ENCODE data around the gene GBA3.

The GBA3 gene

GRCh38 chr4:22708961-22709360, 16.2 kb downstream of the GBA3 start:
- DNase-seq (ENCODE audit: low read depth): no peak
- no peak overlapping the region for H3K4me3 ChIP-seq (ENCODE audit: control insufficient read depth, low read depth, low read length)
- no peak for TF ChIP-seq CTCF (conservative IDR thresholded peaks at IDR 0.05; ENCODE audit: control insufficient read depth, insufficient read depth, low read depth, low read length)

- H3K4me3 ChIP-seq (ENCODE audit: control insufficient read depth, low read depth, low read length): no peak overlapping the region
- TF ChIP-seq CTCF (conservative IDR thresholded peaks at IDR 0.05; ENCODE audit: control insufficient read depth, insufficient read depth, low read depth, low read length): no peak
- no peak for DNase-seq (ENCODE audit: low read depth)
These were observed 19.4 kb downstream of the GBA3 start for GRCh38 chr4:22712105-22712504.

DNA sequence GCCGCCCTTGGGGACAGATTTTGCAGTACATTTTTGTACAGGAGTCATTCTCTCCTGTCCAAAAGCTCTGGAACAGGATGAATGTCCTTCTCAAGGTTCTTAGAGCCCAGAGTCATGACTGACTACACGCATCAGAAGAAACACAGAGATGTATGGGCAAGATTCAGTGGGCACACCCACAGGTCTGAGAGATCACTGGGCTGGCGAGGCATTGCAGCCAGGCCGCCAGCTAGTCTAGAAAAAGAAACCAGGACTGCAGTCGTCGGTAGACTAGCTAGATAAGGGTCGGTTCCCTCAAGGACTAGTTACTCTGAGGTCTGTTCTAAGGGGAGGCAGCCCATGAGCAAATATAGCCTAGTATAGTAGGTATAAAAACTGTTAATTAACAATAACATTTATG, 19.8 kb downstream of the GBA3 start:
- DNase-seq (ENCODE audit: low read depth): no peak
- H3K4me3 ChIP-seq (ENCODE audit: control insufficient read depth, low read depth, low read length): no peak overlapping the region
- TF ChIP-seq CTCF (conservative IDR thresholded peaks at IDR 0.05; ENCODE audit: control insufficient read depth, insufficient read depth, low read depth, low read length): no peak

DNA sequence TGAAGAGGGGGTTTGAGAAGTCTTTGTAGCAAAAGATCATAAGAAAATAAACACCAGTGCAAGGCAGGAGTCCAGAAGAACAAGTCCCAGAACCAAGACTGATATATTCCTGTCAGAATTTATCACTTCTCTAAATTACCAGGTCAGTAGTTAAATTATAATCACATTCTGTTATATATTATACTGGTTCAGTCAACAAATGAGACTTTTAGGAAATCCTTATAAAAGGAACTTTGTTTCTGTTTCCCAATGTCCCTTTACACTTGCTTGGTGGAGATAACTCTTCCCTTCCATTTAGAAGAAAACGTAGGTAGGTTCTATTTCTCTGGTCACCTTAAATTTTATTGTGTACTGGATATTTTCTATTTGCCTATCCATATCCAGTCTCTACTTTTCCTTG, 21.1 kb downstream of the GBA3 start:
- no peak for TF ChIP-seq CTCF (conservative IDR thresholded peaks at IDR 0.05; ENCODE audit: control insufficient read depth, insufficient read depth, low read depth, low read length)
- H3K4me3 ChIP-seq (ENCODE audit: control insufficient read depth, low read depth, low read length): no peak overlapping the region
- no peak for DNase-seq (ENCODE audit: low read depth)

DNA sequence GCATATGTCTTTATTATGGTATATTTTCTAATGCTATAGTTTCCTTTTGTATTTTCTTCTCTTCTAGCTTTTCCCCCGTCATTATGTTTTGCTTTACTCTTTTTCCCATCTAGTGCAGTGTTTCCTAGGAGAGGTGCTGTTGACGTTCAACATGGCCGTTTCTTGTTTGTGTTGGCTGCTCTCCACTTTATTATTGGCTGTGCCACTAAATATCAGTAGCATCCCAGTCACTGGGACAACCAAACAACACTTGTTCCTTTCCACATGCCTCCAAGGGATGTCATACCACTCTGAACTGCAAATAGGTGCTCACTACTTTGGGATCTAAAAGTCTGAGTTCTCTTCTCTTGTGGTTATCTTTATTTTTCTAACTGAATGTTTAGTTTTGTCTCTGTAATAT, 26.5 kb downstream of the GBA3 start:
- DNase-seq (ENCODE audit: low read depth): no peak
- TF ChIP-seq CTCF (conservative IDR thresholded peaks at IDR 0.05; ENCODE audit: control insufficient read depth, insufficient read depth, low read depth, low read length): no peak
- no peak overlapping the region for H3K4me3 ChIP-seq (ENCODE audit: control insufficient read depth, low read depth, low read length)

DNA sequence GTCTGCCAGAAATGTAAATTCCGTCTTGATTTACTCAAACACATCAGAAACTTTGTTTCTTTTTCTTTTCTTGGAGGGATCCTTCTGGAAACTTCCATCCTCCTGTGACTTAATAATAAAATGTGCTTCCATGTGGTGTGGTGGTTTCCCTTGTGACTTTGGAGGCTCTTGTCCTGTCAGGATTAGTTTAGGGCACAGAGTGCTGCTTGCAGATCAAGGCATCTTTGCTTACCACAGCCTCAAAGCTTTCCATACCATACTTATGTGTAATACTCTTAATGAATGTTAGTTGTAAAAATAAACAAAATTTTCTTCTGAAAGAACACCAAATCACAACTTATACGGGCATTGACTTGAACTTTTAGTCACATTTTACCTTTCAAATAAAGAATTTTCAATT, 27.4 kb downstream of the GBA3 start:
- DNase-seq (ENCODE audit: low read depth): no peak
- H3K4me3 ChIP-seq (ENCODE audit: control insufficient read depth, low read depth, low read length): no peak overlapping the region
- TF ChIP-seq CTCF (conservative IDR thresholded peaks at IDR 0.05; ENCODE audit: control insufficient read depth, insufficient read depth, low read depth, low read length): no peak

DNA sequence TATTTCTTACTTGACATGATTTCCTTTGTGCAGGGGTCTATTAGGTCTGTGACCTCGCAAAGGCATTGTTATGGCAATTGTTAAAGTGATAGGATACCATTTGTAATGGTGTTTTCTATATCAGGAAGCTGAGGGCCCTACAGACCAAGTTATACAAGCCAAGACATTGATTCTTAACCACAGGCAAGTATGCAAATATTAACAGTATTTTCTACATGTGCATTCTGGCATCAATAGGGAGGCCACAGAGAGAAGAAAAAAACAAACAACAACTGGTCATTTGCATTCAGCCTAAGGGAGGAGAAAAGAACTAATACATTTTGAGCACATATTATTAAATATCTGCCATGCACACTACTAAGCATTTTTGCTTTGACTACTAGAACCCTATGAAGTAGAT, 28.5 kb downstream of the GBA3 start:
- no peak for DNase-seq (ENCODE audit: low read depth)
- H3K4me3 ChIP-seq (ENCODE audit: control insufficient read depth, low read depth, low read length): no peak overlapping the region
- TF ChIP-seq CTCF (conservative IDR thresholded peaks at IDR 0.05; ENCODE audit: control insufficient read depth, insufficient read depth, low read depth, low read length): no peak

All from fibroblast of mammary gland (primary cell).